ENCODE results near the gene RARS2.
A peak's percentile ranks its signal among the peaks of the same experiment; 100 is the strongest.
"Not testable (repeated sequence)": the region's sequence is repeated elsewhere in the genome, so short reads cannot be mapped to it uniquely, and the experiment has no call there.

RARS2 gene

GRCh38 chr6:87494761-87495422, 94.9 kb downstream of the RARS2 start:
- no peak for DNase-seq

GRCh38 chr6:87489326-87489725, 100.5 kb downstream of the RARS2 start:
- DNase-seq: not testable (repeated sequence)

GRCh38 chr6:87487555-87487954, 102.2 kb downstream of the RARS2 start:
- DNase-seq: no peak

- DNase-seq: no peak
Measured at GRCh38 chr6:87484491-87484890, 105.3 kb downstream of the RARS2 start.

- no peak for DNase-seq
Measured at GRCh38 chr6:87483929-87484328, 105.9 kb downstream of the RARS2 start.

GRCh38 chr6:87482366-87482765, 107.4 kb downstream of the RARS2 start:
- DNase-seq: no peak

- DNase-seq: no peak
Measured at GRCh38 chr6:87481931-87482330, 107.9 kb downstream of the RARS2 start.

GRCh38 chr6:87473419-87473903, 116.3 kb downstream of the RARS2 start:
- no peak for DNase-seq

- peak; percentile 91 for DNase-seq
Measured at GRCh38 chr6:87472525-87473418, 117.0 kb downstream of the RARS2 start, which contains the start of gene SLC35A1. TSS of gene SLC35A1 (plus strand) at chr6:87472974. CDS start at chr6:87473004, 30 bp downstream.

GRCh38 chr6:87465051-87465450, 124.7 kb downstream of the RARS2 start:
- no peak for DNase-seq

Measured in left hindlimb (tissue), 1 donor.